Motor neuron (in vitro differentiated cells): ENCODE results near the gene GRID2. TPM values are rescaled to one million over a fixed set of nuclear protein-coding genes. Genes with fewer than 3 reads are reported as not detected.

Experiments used
- ATAC-seq, 8 experiments: fragments of 200-7000 bp; cut with Tn5 transposase; replicated peaks in 6 of 8; 2 replicates each; pipeline ENCODE4 v1.8.0; 2021; ENCODE audit warnings: mild to moderate bottlenecking in 8 of 8, moderate library complexity in 8 of 8
- H3K27ac ChIP-seq, 2 donors: fragments of 250-450 bp; sonication (Bioruptor Pico); 2 replicates each; pipeline ENCODE4 v1.9.0; 2021; ENCODE audit warnings: antibody characterized with exemption in 2 of 2, mild to moderate bottlenecking in 2 of 2, moderate library complexity in 1 of 2
- H3K4me1 ChIP-seq, 2 donors: fragments of 250-450 bp; sonication (Bioruptor Pico); replicated peaks in 1 of 2; 2 replicates each; pipeline ENCODE4 v1.6.1; 2021; ENCODE audit warnings: antibody characterized with exemption in 2 of 2, mild to moderate bottlenecking in 2 of 2, moderate library complexity in 1 of 2
- H3K4me3 ChIP-seq, 5 donors: fragments of 250-450 bp; sonication (Bioruptor Pico); 2 replicates each; pipeline ENCODE4 v1.9.0; 2021; ENCODE audit warnings: antibody characterized with exemption in 5 of 5, mild to moderate bottlenecking in 5 of 5, moderate library complexity in 4 of 5
- WGBS, 10 experiments: fragments of 450-650 bp; shearing (Covaris generic); methylation state at CpG; one replicate each; pipeline ENCODE4 v1.0.0; 2022; 5-methylcytosine and 5-hydroxymethylcytosine counted together
- in situ Hi-C, 9 experiments: fragments of 400-800 bp; cut with MboI; loops; one replicate each; pipeline ENCODE4 v1.15.0; 2021; ENCODE audit warnings: low sequenced_read_pairs in 9 of 9, low pct_unique_long_range_greater_than_20kb in 2 of 9; ENCODE audit not compliant: unreplicated experiment in 9 of 9
- total RNA-seq, 8 experiments: library from RNA; unstranded; fragments of 300-600 nt; gene quantifications; 2 replicates each; pipeline versions ENCODE4 v1.2.3 to v1.2.4, GENCODE V29; 2022

The GRID2 gene
- total RNA-seq, 8 experiments from 2014 or later = 0.15 to 11.7 (median 3.8) TPM

- no peak overlapping the region for H3K27ac ChIP-seq
- in situ Hi-C loops = no loop called here
- ATAC-seq = no peak
- H3K4me3 ChIP-seq = no peak overlapping the region
- peaks cover 0 to 4% of the 10 kb centered on the region in 2 donors for H3K4me1 ChIP-seq
Measured at GRCh38 chr4:92862509-92862908, 558.7 kb downstream of the GRID2 start.

GRCh38 chr4:92864096-92864495, 560.3 kb downstream of the GRID2 start:
- no peak overlapping the region for H3K4me3 ChIP-seq
- H3K27ac ChIP-seq = no peak overlapping the region
- peaks cover 0 to 4% of the 10 kb centered on the region in 2 donors for H3K4me1 ChIP-seq
- in situ Hi-C loops = no loop called here
- no peak for ATAC-seq
- WGBS, 10 experiments = 0 to 67% (median 24%) methylated on average over 1 of the region's 1 CpG; no CpG with 5 or more reads in 4 of the 10 experiments

GRCh38 chr4:92872604-92873003, 568.8 kb downstream of the GRID2 start:
- Histone ChIP-seq H3K27ac (no peak overlapping the region), H3K4me3 (no peak overlapping the region), H3K4me1 (no peaks in the 10 kb centered on the region)
- 40 to 100% (median 100%) methylated on average over 1 of the region's 1 CpG; no CpG with 5 or more reads in 3 of the 10 experiments for WGBS, 10 experiments
- ATAC-seq = no peak
- in situ Hi-C loops = no loop called here

GRCh38 chr4:92885632-92886031, 581.9 kb downstream of the GRID2 start:
- WGBS, 10 experiments = 0 to 100% (median 48%) methylated on average over 1 of the region's 1 CpG; no CpG with 5 or more reads in 2 of the 10 experiments

GRCh38 chr4:92952426-92952825, 648.7 kb downstream of the GRID2 start:
- 0 to 100% (median 86%) methylated on average over 1 to 2 of the region's 2 CpGs; no CpG with 5 or more reads in 3 of the 10 experiments for WGBS, 10 experiments
- ATAC-seq = no peak
- peaks cover 3 to 4% of the 10 kb centered on the region in 2 donors for H3K4me1 ChIP-seq
- H3K4me3 ChIP-seq = no peak overlapping the region
- in situ Hi-C loops = no loop called here
- no peak overlapping the region for H3K27ac ChIP-seq

More at GRCh38 chr4:92885632-92886031, 581.9 kb downstream of the GRID2 start:
- Histone ChIP-seq H3K4me3 (no peak overlapping the region), H3K4me1 (no peaks in the 10 kb centered on the region), H3K27ac (no peak overlapping the region)
- no peak for ATAC-seq
- in situ Hi-C loops = no loop called here

- 0 to 100% (median 81%) methylated on average over 1 to 3 of the region's 3 CpGs for WGBS, 10 experiments
- no peak overlapping the region for H3K4me3 ChIP-seq
- ATAC-seq = no peak
- in situ Hi-C loops = no loop called here
- no peak overlapping the region for H3K27ac ChIP-seq
- peaks cover 3 to 4% of the 10 kb centered on the region in 2 donors for H3K4me1 ChIP-seq
Measured at GRCh38 chr4:92952897-92953296, 649.1 kb downstream of the GRID2 start.

GRCh38 chr4:92953462-92953861, 649.7 kb downstream of the GRID2 start:
- in situ Hi-C loops = no loop called here
- H3K4me1 ChIP-seq = peaks cover 3 to 4% of the 10 kb centered on the region in 2 donors
- H3K4me3 ChIP-seq = no peak overlapping the region
- no peak overlapping the region for H3K27ac ChIP-seq
- ATAC-seq = peak in 3 of 8 experiments; percentile 34 to 51 (median 49)
- 0 to 92% (median 67%) methylated on average over 2 to 3 of the region's 3 CpGs for WGBS, 10 experiments

GRCh38 chr4:92961881-92962280, 658.1 kb downstream of the GRID2 start:
- H3K27ac ChIP-seq = no peak overlapping the region
- no peak for ATAC-seq
- WGBS, 10 experiments = 86 to 100% (median 95%) methylated on average over 1 to 2 of the region's 2 CpGs; no CpG with 5 or more reads in 2 of the 10 experiments

GRCh38 chr4:92962831-92963230, 659.1 kb downstream of the GRID2 start:
- no peak overlapping the region for H3K4me3 ChIP-seq
- H3K27ac ChIP-seq = no peak overlapping the region
- in situ Hi-C loops = no loop called here

More at GRCh38 chr4:92961881-92962280, 658.1 kb downstream of the GRID2 start:
- in situ Hi-C loops = no loop called here
- no peak overlapping the region for H3K4me3 ChIP-seq
- peaks cover 0 to 3% of the 10 kb centered on the region in 2 donors for H3K4me1 ChIP-seq

GRCh38 chr4:92968556-92968955, 664.8 kb downstream of the GRID2 start:
- Histone ChIP-seq H3K4me3 (no peak overlapping the region), H3K4me1 (peaks cover 0 to 1% of the 10 kb centered on the region in 2 donors), H3K27ac (no peak overlapping the region)
- ATAC-seq = no peak
- in situ Hi-C loops = no loop called here
- 0 to 100% (median 90%) methylated on average over 1 of the region's 1 CpG; no CpG with 5 or more reads in 2 of the 10 experiments for WGBS, 10 experiments

More at GRCh38 chr4:92962831-92963230, 659.1 kb downstream of the GRID2 start:
- no peak for ATAC-seq
- 33 to 100% (median 85%) methylated on average over 1 to 2 of the region's 2 CpGs; no CpG with 5 or more reads in 2 of the 10 experiments for WGBS, 10 experiments
- peaks cover 0 to 3% of the 10 kb centered on the region in 2 donors for H3K4me1 ChIP-seq

- no peak for ATAC-seq
- WGBS, 10 experiments = 33 to 100% (median 100%) methylated on average over 1 of the region's 1 CpG; no CpG with 5 or more reads in 1 of the 10 experiments
- Histone ChIP-seq H3K4me1 (no peaks in the 10 kb centered on the region), H3K4me3 (no peak overlapping the region), H3K27ac (no peak overlapping the region)
- in situ Hi-C loops = no loop called here
Measured at GRCh38 chr4:92968996-92969395, 665.2 kb downstream of the GRID2 start.

- Histone ChIP-seq H3K27ac (no peak overlapping the region), H3K4me3 (no peak overlapping the region), H3K4me1 (no peaks in the 10 kb centered on the region)
- in situ Hi-C loops = no loop called here
- 13 to 95% (median 81%) methylated on average over 2 to 4 of the region's 4 CpGs; no CpG with 5 or more reads in 1 of the 10 experiments for WGBS, 10 experiments
- ATAC-seq = peak in 2 of 8 experiments; percentile 64 to 72
Measured at GRCh38 chr4:92969650-92970379, 666.0 kb downstream of the GRID2 start.

- in situ Hi-C loops = no loop called here
Measured at GRCh38 chr4:92970996-92971395, 667.2 kb downstream of the GRID2 start.

More at GRCh38 chr4:92970996-92971395, 667.2 kb downstream of the GRID2 start:
- no peaks in the 10 kb centered on the region for H3K4me1 ChIP-seq
- no peak overlapping the region for H3K27ac ChIP-seq
- 13 to 100% (median 80%) methylated on average over 1 of the region's 1 CpG; no CpG with 5 or more reads in 4 of the 10 experiments for WGBS, 10 experiments
- no peak overlapping the region for H3K4me3 ChIP-seq
- ATAC-seq = no peak
